RPMI8226 (cell line): ENCODE measurements around the gene POU6F1.
"Not testable (repeated sequence)": the region's sequence is repeated elsewhere in the genome, so short reads cannot be mapped to it uniquely, and the experiment has no call there.

Source experiments
- DNase-seq: peaks from one replicate; pipeline ENCODE4 v3.0.0-alpha.2; 2015

The POU6F1 gene

GRCh38 chr12:51225771-51226170 lies 7.9 kb upstream of the POU6F1 start:
- no peak for DNase-seq

GRCh38 chr12:51225234-51225633 lies 7.4 kb upstream of the POU6F1 start:
- no peak for DNase-seq

GRCh38 chr12:51224625-51225024 lies 6.8 kb upstream of the POU6F1 start:
- no peak for DNase-seq

- no peak for DNase-seq
These were observed 4.6 kb upstream of the POU6F1 start for GRCh38 chr12:51222461-51222860.

- not testable (repeated sequence) for DNase-seq
These were observed 2.0 kb upstream of the POU6F1 start for GRCh38 chr12:51219857-51220256.

GRCh38 chr12:51219322-51219721 lies 1.5 kb upstream of the POU6F1 start:
- DNase-seq, result no peak

GRCh38 chr12:51218607-51219161 lies 822 bp upstream of the POU6F1 start:
- DNase-seq, result peak; percentile 20

GRCh38 chr12:51217133-51217967 lies 512 bp downstream of the POU6F1 start:
- DNase-seq, result peak; percentile 31

- DNase-seq, result no peak
These were observed 1.2 kb downstream of the POU6F1 start for GRCh38 chr12:51216642-51217041.

GRCh38 chr12:51214895-51215294 lies 3.0 kb downstream of the POU6F1 start:
- no peak for DNase-seq

GRCh38 chr12:51210690-51211395 lies 7.0 kb downstream of the POU6F1 start:
- DNase-seq, result no peak

- DNase-seq, result no peak
These were observed 8.6 kb downstream of the POU6F1 start for GRCh38 chr12:51209259-51209658.

GRCh38 chr12:51208016-51208660 lies 9.7 kb downstream of the POU6F1 start:
- DNase-seq, result no peak

- DNase-seq, result no peak
These were observed 12.5 kb downstream of the POU6F1 start for GRCh38 chr12:51205350-51205749.

- no peak for DNase-seq
These were observed 15.1 kb downstream of the POU6F1 start for GRCh38 chr12:51202718-51203117.

- DNase-seq, result no peak
These were observed 17.1 kb downstream of the POU6F1 start for GRCh38 chr12:51200806-51201205.

- DNase-seq, result no peak
These were observed 17.7 kb downstream of the POU6F1 start for GRCh38 chr12:51200156-51200555.

GRCh38 chr12:51199366-51199945 lies 18.4 kb downstream of the POU6F1 start:
- no peak for DNase-seq

GRCh38 chr12:51198568-51199365 lies 19.1 kb downstream of the POU6F1 start:
- DNase-seq, result no peak

- no peak for DNase-seq
These were observed 19.9 kb downstream of the POU6F1 start for GRCh38 chr12:51197736-51198567.

GRCh38 chr12:51196547-51196946 lies 21.3 kb downstream of the POU6F1 start:
- no peak for DNase-seq
